Fibroblast of mammary gland (primary cell): ENCODE data around the gene SLC9A2.

ENCODE experiments used
- DNase-seq: peaks from one replicate; pipeline ENCODE4 v3.0.0-alpha.2; 2010; ENCODE audit warnings: low read depth
- H3K4me3 ChIP-seq: 2 replicates; pipeline ENCODE4 v1.5.1; 2011; ENCODE audit warnings: low read depth, mild to moderate bottlenecking, low read length, moderate library complexity; ENCODE audit not compliant: control insufficient read depth
- CTCF ChIP-seq: conservative IDR thresholded peaks from 2 replicates; pipeline ENCODE4 v1.5.1; 2011; ENCODE audit warnings: low read depth, low read length, inconsistent platforms; ENCODE audit not compliant: control insufficient read depth, insufficient read depth

The SLC9A2 gene

GRCh38 chr2:102619414-102620319 is at the start of gene SLC9A2:
SLC9A2 (plus strand) TSS chr2:102619553; CDS start chr2:102619849, 296 bp downstream.
- DNase-seq: no peak
- TF ChIP-seq CTCF: no peak
- peak within 1 kb of the TSS; percentile 12 for H3K4me3 ChIP-seq

- DNase-seq: no peak
Measured at GRCh38 chr2:102575888-102576287, 43.5 kb upstream of the SLC9A2 start.

GRCh38 chr2:102578376-102578775 is 41.0 kb upstream of the SLC9A2 start:
- no peak for TF ChIP-seq CTCF

More at GRCh38 chr2:102575888-102576287, 43.5 kb upstream of the SLC9A2 start:
- H3K4me3 ChIP-seq: no peak overlapping the region
- no peak for TF ChIP-seq CTCF

GRCh38 chr2:102581911-102582310 is 37.4 kb upstream of the SLC9A2 start:
- no peak for DNase-seq
- H3K4me3 ChIP-seq: no peak overlapping the region

More at GRCh38 chr2:102578376-102578775, 41.0 kb upstream of the SLC9A2 start:
- DNase-seq: no peak
- H3K4me3 ChIP-seq: no peak overlapping the region

GRCh38 chr2:102582845-102583244 is 36.5 kb upstream of the SLC9A2 start:
- no peak overlapping the region for H3K4me3 ChIP-seq
- no peak for DNase-seq
- no peak for TF ChIP-seq CTCF

More at GRCh38 chr2:102581911-102582310, 37.4 kb upstream of the SLC9A2 start:
- no peak for TF ChIP-seq CTCF

- TF ChIP-seq CTCF: no peak
- H3K4me3 ChIP-seq: no peak overlapping the region
- DNase-seq: no peak
Measured at GRCh38 chr2:102585847-102586404, 33.4 kb upstream of the SLC9A2 start.
